Naive B cell (primary cell): ENCODE data around the gene THG1L. TPM values are rescaled to one million over a fixed set of nuclear protein-coding genes. Genes with fewer than 3 reads are reported as not detected.
A peak's percentile ranks its signal among the peaks of the same experiment; 100 is the strongest.

Experiments used
- ATAC-seq, 2 donors: fragments of 150-1000 bp; cut with Tn5 transposase; 2 replicates each; pipeline ENCODE4 v1.10.0; 2021; ENCODE audit warnings: low read depth in 2 of 2, mild to moderate bottlenecking in 2 of 2, moderate library complexity in 2 of 2
- DNase-seq: peaks from one replicate; pipeline ENCODE4 v3.0.0; 2022
- H3K27ac Mint-ChIP-seq, 6 donors: one replicate each; pipeline ENCODE4 v1.8.0; 2020 to 2022; ENCODE audit warnings: mild to moderate bottlenecking in 6 of 6, mixed read lengths in 6 of 6, moderate library complexity in 5 of 6, inconsistent platforms in 2 of 6
- H3K27me3 Mint-ChIP-seq, 3 donors: one replicate each; pipeline ENCODE4 v1.8.0; 2021 to 2022; ENCODE audit warnings: mixed read lengths in 3 of 3, mild to moderate bottlenecking in 1 of 3
- H3K36me3 Mint-ChIP-seq, 2 donors: one replicate each; pipeline ENCODE4 v1.8.0; 2020 to 2022; ENCODE audit warnings: mixed read lengths in 2 of 2, inconsistent platforms in 1 of 2, mild to moderate bottlenecking in 1 of 2
- H3K4me1 Mint-ChIP-seq, 3 donors: one replicate each; pipeline ENCODE4 v1.8.0; 2020 to 2022; ENCODE audit warnings: mixed read lengths in 3 of 3, inconsistent platforms in 1 of 3, mild to moderate bottlenecking in 1 of 3, moderate library complexity in 1 of 3
- H3K4me3 Mint-ChIP-seq, 8 donors: one replicate each; pipeline ENCODE4 v1.8.0; 2020 to 2022; ENCODE audit warnings: mild to moderate bottlenecking in 8 of 8, mixed read lengths in 8 of 8, moderate library complexity in 8 of 8, inconsistent platforms in 2 of 8
- H3K9me3 Mint-ChIP-seq, 7 donors: one replicate each; pipeline ENCODE4 v1.8.0; 2020 to 2022; ENCODE audit warnings: mixed read lengths in 7 of 7, mild to moderate bottlenecking in 5 of 7, inconsistent platforms in 2 of 7, moderate library complexity in 1 of 7
- polyA plus RNA-seq, 6 donors: library from polyadenylated mRNA; unstranded; fragments of 300-500 nt; fragmentation: Illumina TruSeq; gene quantifications; one replicate each; pipeline ENCODE4 v1.2.3, GENCODE V29; 2021; ENCODE audit warnings: low read depth in 6 of 6

The THG1L gene
- polyA plus RNA-seq, 6 donors from 2014 or later: 3.8 to 8.4 (median 5.6) TPM

GRCh38 chr5:157748760-157749461, 17.7 kb downstream of the THG1L start:
- DNase-seq: no peak
- Mint-ChIP-seq H3K36me3 (peaks cover 8% of the 10 kb centered on the region in 2 donors), H3K27ac (peak overlapping the region in 2 of 6 donors; percentile 18 to 66), H3K27me3 (no peaks in the 10 kb centered on the region), H3K9me3 (no peaks in the 10 kb centered on the region), H3K4me1 (peaks cover 15 to 22% (median 16%) of the 10 kb centered on the region in 3 donors), H3K4me3 (no peak overlapping the region)
- ATAC-seq: no peak

GRCh38 chr5:157749462-157749799, 18.2 kb downstream of the THG1L start:
- no peak overlapping the region for H3K27ac Mint-ChIP-seq
- no peaks in the 10 kb centered on the region for H3K27me3 Mint-ChIP-seq
- no peaks in the 10 kb centered on the region for H3K9me3 Mint-ChIP-seq
- DNase-seq (no peak), ATAC-seq (no peak)
- peaks cover 10 to 18% (median 13%) of the 10 kb centered on the region in 3 donors for H3K4me1 Mint-ChIP-seq
- H3K4me3 Mint-ChIP-seq: no peak overlapping the region
- peaks cover 8% of the 10 kb centered on the region in 2 donors for H3K36me3 Mint-ChIP-seq

GRCh38 chr5:157750320-157750719, 19.1 kb downstream of the THG1L start:
- Mint-ChIP-seq H3K27ac (no peak overlapping the region), H3K27me3 (no peaks in the 10 kb centered on the region), H3K9me3 (no peaks in the 10 kb centered on the region), H3K36me3 (peaks cover 8 to 10% of the 10 kb centered on the region in 2 donors), H3K4me3 (no peak overlapping the region), H3K4me1 (peaks cover 3 to 9% (median 4%) of the 10 kb centered on the region in 3 donors)
- DNase-seq (no peak), ATAC-seq (no peak)

- H3K27ac Mint-ChIP-seq: no peak overlapping the region
- no peaks in the 10 kb centered on the region for H3K27me3 Mint-ChIP-seq
- DNase-seq (no peak), ATAC-seq (no peak)
- H3K9me3 Mint-ChIP-seq: no peaks in the 10 kb centered on the region
- peaks cover 16 to 18% of the 10 kb centered on the region in 2 donors for H3K36me3 Mint-ChIP-seq
- no peak overlapping the region for H3K4me3 Mint-ChIP-seq
- peaks cover 0 to 4% (median 0%) of the 10 kb centered on the region in 3 donors for H3K4me1 Mint-ChIP-seq
These were observed 24.9 kb downstream of the THG1L start for GRCh38 chr5:157756122-157756521.

- ATAC-seq (no peak), DNase-seq (no peak)
- Mint-ChIP-seq H3K9me3 (no peaks in the 10 kb centered on the region), H3K27ac (no peak overlapping the region), H3K4me3 (no peak overlapping the region), H3K36me3 (peaks cover 9 to 10% of the 10 kb centered on the region in 2 donors), H3K27me3 (no peaks in the 10 kb centered on the region), H3K4me1 (peaks cover 0 to 4% (median 2%) of the 10 kb centered on the region in 3 donors)
These were observed 27.5 kb downstream of the THG1L start for GRCh38 chr5:157758706-157759105.

- H3K4me3 Mint-ChIP-seq: no peak overlapping the region
- H3K27ac Mint-ChIP-seq: peak overlapping the region in 1 of 6 donors; percentile 55
- no peaks in the 10 kb centered on the region for H3K36me3 Mint-ChIP-seq
- DNase-seq (peak; percentile 41), ATAC-seq (peak; percentile 78 to 83)
- H3K27me3 Mint-ChIP-seq: no peaks in the 10 kb centered on the region
- peaks cover 0 to 4% (median 2%) of the 10 kb centered on the region in 3 donors for H3K4me1 Mint-ChIP-seq
- H3K9me3 Mint-ChIP-seq: no peaks in the 10 kb centered on the region
These were observed 30.7 kb downstream of the THG1L start for GRCh38 chr5:157761690-157762621.

GRCh38 chr5:157764531-157764930, 33.3 kb downstream of the THG1L start:
- DNase-seq: no peak
- Mint-ChIP-seq H3K36me3 (no peaks in the 10 kb centered on the region), H3K4me3 (no peak overlapping the region), H3K4me1 (peaks cover 0 to 4% (median 2%) of the 10 kb centered on the region in 3 donors), H3K9me3 (no peaks in the 10 kb centered on the region), H3K27me3 (no peaks in the 10 kb centered on the region), H3K27ac (no peak overlapping the region)
- no peak for ATAC-seq

- ATAC-seq (no peak), DNase-seq (no peak)
- H3K36me3 Mint-ChIP-seq: no peaks in the 10 kb centered on the region
- H3K4me3 Mint-ChIP-seq: no peak overlapping the region
- H3K27me3 Mint-ChIP-seq: no peaks in the 10 kb centered on the region
- H3K4me1 Mint-ChIP-seq: peaks cover 0 to 4% (median 2%) of the 10 kb centered on the region in 3 donors
- no peak overlapping the region for H3K27ac Mint-ChIP-seq
- peaks cover 0 to 3% (median 0%) of the 10 kb centered on the region in 7 donors for H3K9me3 Mint-ChIP-seq
These were observed 35.2 kb downstream of the THG1L start for GRCh38 chr5:157766442-157766841.

GRCh38 chr5:157766902-157767301, 35.7 kb downstream of the THG1L start:
- no peak overlapping the region for H3K27ac Mint-ChIP-seq
- no peak overlapping the region for H3K4me3 Mint-ChIP-seq
- DNase-seq (no peak), ATAC-seq (no peak)
- H3K27me3 Mint-ChIP-seq: no peaks in the 10 kb centered on the region
- no peaks in the 10 kb centered on the region for H3K36me3 Mint-ChIP-seq
- H3K4me1 Mint-ChIP-seq: peaks cover 0 to 4% (median 2%) of the 10 kb centered on the region in 3 donors
- H3K9me3 Mint-ChIP-seq: peaks cover 0 to 3% (median 0%) of the 10 kb centered on the region in 7 donors

- no peak overlapping the region for H3K4me3 Mint-ChIP-seq
- H3K27ac Mint-ChIP-seq: no peak overlapping the region
- ATAC-seq (no peak), DNase-seq (no peak)
- H3K27me3 Mint-ChIP-seq: no peaks in the 10 kb centered on the region
- no peaks in the 10 kb centered on the region for H3K36me3 Mint-ChIP-seq
- peaks cover 0 to 3% (median 0%) of the 10 kb centered on the region in 7 donors for H3K9me3 Mint-ChIP-seq
- H3K4me1 Mint-ChIP-seq: no peaks in the 10 kb centered on the region
These were observed 36.5 kb downstream of the THG1L start for GRCh38 chr5:157767689-157768088.

GRCh38 chr5:157770665-157771064, 39.4 kb downstream of the THG1L start:
- Mint-ChIP-seq H3K27ac (no peak overlapping the region), H3K4me1 (no peaks in the 10 kb centered on the region), H3K4me3 (no peak overlapping the region), H3K27me3 (peaks cover 0 to 4% (median 0%) of the 10 kb centered on the region in 3 donors), H3K9me3 (peaks cover 0 to 3% (median 0%) of the 10 kb centered on the region in 7 donors), H3K36me3 (no peaks in the 10 kb centered on the region)
- ATAC-seq (no peak), DNase-seq (no peak)

GRCh38 chr5:157772127-157772526, 40.9 kb downstream of the THG1L start:
- Mint-ChIP-seq H3K9me3 (peaks cover 0 to 3% (median 0%) of the 10 kb centered on the region in 7 donors), H3K4me3 (no peak overlapping the region), H3K27ac (no peak overlapping the region), H3K27me3 (peaks cover 0 to 4% (median 0%) of the 10 kb centered on the region in 3 donors), H3K36me3 (no peaks in the 10 kb centered on the region), H3K4me1 (no peaks in the 10 kb centered on the region)
- DNase-seq (no peak), ATAC-seq (no peak)

GRCh38 chr5:157778121-157778805, 47.0 kb downstream of the THG1L start:
- Mint-ChIP-seq H3K27ac (no peak overlapping the region), H3K9me3 (no peaks in the 10 kb centered on the region), H3K4me3 (no peak overlapping the region), H3K4me1 (peaks cover 0 to 5% (median 0%) of the 10 kb centered on the region in 3 donors), H3K27me3 (peaks cover 0 to 4% (median 0%) of the 10 kb centered on the region in 3 donors), H3K36me3 (no peaks in the 10 kb centered on the region)
- DNase-seq (no peak), ATAC-seq (no peak)
